Measurements from ENCODE around the gene ORMDL3.
"Not testable (repeated sequence)": the region's sequence is repeated elsewhere in the genome, so short reads cannot be mapped to it uniquely, and the experiment has no call there.

Gene ORMDL3

GRCh38 chr17:39951924-39952679 lies 24.7 kb upstream of the ORMDL3 start:
- TF ChIP-seq CTCF (IDR thresholded peaks at IDR 0.05; ENCODE audit: control extremely low read depth, extremely low read depth, low read depth, missing control alignments), result no peak
- no peak for DNase-seq (ENCODE audit: extremely low spot score)
- ChIA-PET POLR2A (no interaction called here), CTCF (interaction anchor here (1.1 to 4.2 kb wide), 3 partner anchors 12 to 161 kb away, joined by 3 to 16 read pairs (median 3); no protein-coding TSS in a partner anchor)

GRCh38 chr17:39950871-39951348 lies 23.5 kb upstream of the ORMDL3 start:
- ChIA-PET POLR2A (no interaction called here), CTCF (interaction anchor here (1.4 kb wide), 1 partner anchor 329 kb away, joined by 6 read pairs; no protein-coding TSS in a partner anchor)
- TF ChIP-seq CTCF (IDR thresholded peaks at IDR 0.05; ENCODE audit: control extremely low read depth, extremely low read depth, low read depth, missing control alignments), result no peak
- DNase-seq (ENCODE audit: extremely low spot score), result no peak

GRCh38 chr17:39949028-39949427 lies 21.6 kb upstream of the ORMDL3 start:
- no peak for TF ChIP-seq CTCF (IDR thresholded peaks at IDR 0.05; ENCODE audit: control extremely low read depth, extremely low read depth, low read depth, missing control alignments)
- ChIA-PET POLR2A (no interaction called here), CTCF (no interaction called here)
- DNase-seq (ENCODE audit: extremely low spot score), result no peak

DNA sequence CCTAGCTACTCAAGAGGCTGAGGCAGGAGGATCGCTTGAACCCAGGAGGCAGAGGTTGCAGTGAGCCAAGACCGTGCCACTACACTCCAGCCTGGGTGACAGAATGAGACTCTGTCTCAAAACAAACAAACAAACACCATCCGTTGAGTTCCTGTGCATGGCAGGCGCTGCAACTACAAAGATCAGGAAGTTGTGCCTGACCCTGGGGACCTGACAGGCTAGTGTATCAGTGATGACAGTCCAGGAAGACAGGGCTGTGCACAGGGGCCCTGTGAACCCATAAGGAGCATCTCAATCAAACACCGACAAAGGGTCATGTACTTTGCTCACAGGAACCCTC lies 21.1 kb upstream of the ORMDL3 start:
- POLR2A ChIA-PET; DNase-seq (ENCODE audit: extremely low spot score): not testable (repeated sequence)
- CTCF ChIA-PET, result interaction anchor here (1.2 to 1.5 kb wide), 4 partner anchors 9 to 325 kb away, joined by 3 to 5 read pairs (median 4); no protein-coding TSS in a partner anchor

DNA sequence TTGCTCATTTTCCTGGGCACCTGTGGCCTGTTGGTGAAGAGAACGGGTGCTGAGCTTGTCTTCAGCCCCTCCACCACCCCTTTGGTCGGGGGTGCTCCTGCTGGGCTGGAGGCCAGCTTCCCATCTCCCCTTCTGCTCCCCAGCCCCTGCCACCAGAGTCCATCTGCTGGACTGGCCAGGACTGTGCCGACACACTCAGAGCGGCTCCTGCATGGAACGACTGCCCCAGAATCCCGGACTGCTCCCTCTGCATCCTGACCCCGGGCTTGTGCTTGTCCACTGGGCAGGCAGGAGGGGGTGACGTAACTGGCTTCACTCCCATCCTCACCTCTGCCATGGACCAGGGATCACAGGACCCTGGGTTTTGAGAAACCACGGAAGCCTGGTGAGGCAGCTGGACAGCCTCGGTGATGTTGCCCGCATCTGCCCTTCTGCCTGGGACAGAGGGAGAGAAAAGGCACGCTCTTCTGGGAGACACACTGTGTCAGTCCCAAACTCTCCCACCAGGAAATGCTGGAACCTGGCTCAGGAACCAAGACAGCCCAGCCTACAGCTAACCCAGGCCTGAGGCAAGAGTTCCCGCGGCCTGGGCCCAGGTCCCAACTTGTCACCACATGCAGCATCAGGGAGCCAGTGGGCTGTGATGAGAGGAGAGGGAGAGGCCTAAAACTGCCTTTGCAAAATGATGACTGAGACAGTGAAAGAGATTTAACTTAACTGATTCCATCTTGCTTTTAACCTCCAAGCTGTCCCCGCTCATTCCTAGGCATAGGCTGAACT lies 19.3 kb upstream of the ORMDL3 start:
- ChIA-PET POLR2A (no interaction called here), CTCF (interaction anchor here (1.2 to 2.3 kb wide), 6 partner anchors 9 to 323 kb away, joined by 3 to 7 read pairs (median 5); no protein-coding TSS in a partner anchor)
- no peak for TF ChIP-seq CTCF (IDR thresholded peaks at IDR 0.05; ENCODE audit: control extremely low read depth, extremely low read depth, low read depth, missing control alignments)
- DNase-seq (ENCODE audit: extremely low spot score), result no peak

DNA sequence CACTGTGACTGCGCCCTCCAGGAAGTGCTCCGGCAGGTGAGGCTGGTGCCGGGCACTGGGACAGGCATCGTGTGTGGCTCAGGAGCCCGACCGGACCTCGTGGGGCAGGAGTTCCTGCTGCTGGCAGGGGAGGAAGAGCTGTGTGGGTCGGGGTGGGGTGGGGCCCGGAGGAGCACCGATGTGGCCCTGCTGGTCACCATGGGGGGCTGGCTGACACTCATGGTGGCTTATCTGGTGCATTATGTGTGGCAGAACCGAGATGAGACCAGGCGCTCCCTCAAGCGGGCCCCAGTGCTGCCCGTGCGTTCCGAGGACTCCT lies 17.0 kb upstream of the ORMDL3 start:
- no peak for TF ChIP-seq CTCF (IDR thresholded peaks at IDR 0.05; ENCODE audit: control extremely low read depth, extremely low read depth, low read depth, missing control alignments)
- ChIA-PET POLR2A (no interaction called here), CTCF (interaction anchor here (1.0 to 1.6 kb wide), 2 partner anchors 13 to 36 kb away, joined by 3 to 5 read pairs; partner anchors contain the start of gene PSMD3)
- no peak for DNase-seq (ENCODE audit: extremely low spot score)
